ENCODE data around the gene MXRA5.
"Not testable (repeated sequence)": the region's sequence is repeated elsewhere in the genome, so short reads cannot be mapped to it uniquely, and the experiment has no call there.

MXRA5 gene

DNA sequence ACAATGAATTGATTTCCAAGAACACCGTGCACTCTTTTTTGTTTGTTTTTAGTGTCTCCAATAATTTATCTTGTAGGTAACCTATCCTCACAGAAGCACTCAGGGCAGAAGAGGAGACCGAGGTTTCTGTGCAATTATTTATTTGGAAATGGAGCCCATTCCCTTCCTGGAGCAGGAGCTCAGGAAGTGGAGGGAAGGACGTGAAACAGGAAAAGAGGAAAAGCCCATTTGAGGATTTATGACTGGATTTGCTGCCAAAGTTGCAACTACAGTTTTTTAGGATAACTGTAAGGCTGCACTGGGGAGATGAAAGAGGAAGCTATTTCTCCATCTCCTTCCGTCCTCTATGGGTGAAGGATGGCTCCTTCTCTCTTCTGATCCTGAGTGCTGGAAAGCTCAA, 31.7 kb upstream of the MXRA5 start:
- H3K4me3 ChIP-seq (ENCODE audit: low read depth, low read length), result no peak overlapping the region
- no peak for DNase-seq (ENCODE audit: low read depth)
- TF ChIP-seq, protein P1, sequence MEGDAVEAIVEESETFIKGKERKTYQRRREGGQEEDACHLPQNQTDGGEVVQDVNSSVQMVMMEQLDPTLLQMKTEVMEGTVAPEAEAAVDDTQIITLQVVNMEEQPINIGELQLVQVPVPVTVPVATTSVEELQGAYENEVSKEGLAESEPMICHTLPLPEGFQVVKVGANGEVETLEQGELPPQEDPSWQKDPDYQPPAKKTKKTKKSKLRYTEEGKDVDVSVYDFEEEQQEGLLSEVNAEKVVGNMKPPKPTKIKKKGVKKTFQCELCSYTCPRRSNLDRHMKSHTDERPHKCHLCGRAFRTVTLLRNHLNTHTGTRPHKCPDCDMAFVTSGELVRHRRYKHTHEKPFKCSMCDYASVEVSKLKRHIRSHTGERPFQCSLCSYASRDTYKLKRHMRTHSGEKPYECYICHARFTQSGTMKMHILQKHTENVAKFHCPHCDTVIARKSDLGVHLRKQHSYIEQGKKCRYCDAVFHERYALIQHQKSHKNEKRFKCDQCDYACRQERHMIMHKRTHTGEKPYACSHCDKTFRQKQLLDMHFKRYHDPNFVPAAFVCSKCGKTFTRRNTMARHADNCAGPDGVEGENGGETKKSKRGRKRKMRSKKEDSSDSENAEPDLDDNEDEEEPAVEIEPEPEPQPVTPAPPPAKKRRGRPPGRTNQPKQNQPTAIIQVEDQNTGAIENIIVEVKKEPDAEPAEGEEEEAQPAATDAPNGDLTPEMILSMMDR (conservative IDR thresholded peaks at IDR 0.05; ENCODE audit: low read depth, low read length), result no peak

DNA sequence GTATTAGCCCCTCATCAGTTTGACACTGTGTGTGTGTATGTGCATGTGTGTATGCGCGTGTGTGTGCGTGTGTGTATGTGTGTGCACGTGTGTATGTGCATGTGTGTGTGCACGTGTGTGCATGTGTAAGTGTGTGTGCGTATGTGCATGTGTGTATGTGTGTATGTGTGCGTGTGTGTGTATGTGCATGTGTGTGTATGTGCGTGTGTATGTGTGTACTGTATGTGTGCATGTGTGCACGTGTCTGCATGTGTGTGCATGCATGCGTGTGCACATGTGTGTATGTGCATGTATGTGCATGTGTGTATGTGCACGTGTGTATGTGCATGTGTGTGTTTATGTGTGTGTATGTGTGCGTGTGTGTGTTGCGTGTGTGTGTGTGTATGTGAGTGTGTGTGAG, 31.1 kb upstream of the MXRA5 start:
- H3K4me3 ChIP-seq (ENCODE audit: low read depth, low read length), result no peak overlapping the region
- no peak for DNase-seq (ENCODE audit: low read depth)
- TF ChIP-seq, protein P1 (conservative IDR thresholded peaks at IDR 0.05; ENCODE audit: low read depth, low read length), result no peak

DNA sequence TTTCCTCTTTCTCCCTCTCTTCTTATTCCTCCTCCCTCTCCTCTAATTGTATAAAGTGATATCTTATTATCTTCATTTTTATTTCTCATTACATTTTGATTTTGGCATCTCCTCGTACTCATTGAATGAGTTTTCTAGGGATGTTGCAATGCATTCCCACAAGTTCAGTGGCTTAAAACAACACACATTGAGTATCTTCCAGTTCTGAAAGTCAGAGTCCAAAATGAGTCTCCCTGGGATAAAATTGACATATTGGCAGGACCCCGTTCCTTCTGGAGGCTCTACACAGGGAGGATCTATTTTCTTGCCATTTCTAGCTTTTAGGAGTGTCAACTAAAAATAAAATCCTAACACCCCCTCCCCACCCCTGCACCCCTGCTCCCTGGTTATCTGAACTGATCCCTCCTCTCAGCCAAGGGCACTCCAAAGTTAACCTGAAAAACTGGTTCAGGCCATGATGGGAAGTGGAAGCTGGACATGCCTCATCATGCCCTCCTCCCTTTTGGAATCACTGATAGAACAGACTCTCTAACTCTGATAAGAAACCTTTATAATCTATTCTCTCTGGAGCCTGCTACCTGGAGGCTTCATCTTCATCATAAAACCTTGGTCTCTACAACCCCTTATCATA, 29.5 kb upstream of the MXRA5 start:
- H3K4me3 ChIP-seq (ENCODE audit: low read depth, low read length); DNase-seq (ENCODE audit: low read depth): not testable (repeated sequence)

DNA sequence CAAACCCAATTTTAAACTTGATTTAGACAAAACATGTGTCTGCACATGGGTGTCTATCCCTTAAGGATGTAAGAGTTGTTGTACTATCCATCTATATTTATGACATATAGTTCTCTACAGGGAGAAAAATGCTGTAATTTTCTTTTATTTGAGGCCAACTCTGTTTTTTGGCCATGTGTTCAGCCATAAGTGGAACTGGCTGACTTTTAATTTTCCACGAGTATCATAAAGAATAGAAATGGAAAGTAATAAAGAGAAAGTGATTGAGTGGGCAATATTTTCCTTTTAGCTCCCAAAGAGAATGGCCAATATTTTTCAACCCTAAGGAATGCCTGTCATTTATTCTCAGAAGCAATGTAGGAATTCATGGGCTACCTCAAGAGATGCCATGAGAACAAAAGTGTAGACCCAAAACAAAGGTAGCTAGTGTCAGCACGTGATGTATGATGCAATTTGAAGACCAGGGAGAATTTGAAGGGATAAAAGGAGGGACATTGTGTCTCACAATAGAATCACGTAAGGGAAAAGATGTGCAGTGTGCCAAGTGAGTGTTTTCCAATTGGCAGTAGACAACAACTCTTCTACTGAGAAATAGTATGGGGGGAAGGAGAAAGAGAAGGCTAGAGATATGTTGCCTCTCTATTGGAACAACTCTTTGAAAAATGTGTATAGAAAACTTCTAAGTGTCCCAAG, 27.8 kb upstream of the MXRA5 start:
- no peak overlapping the region for H3K4me3 ChIP-seq (ENCODE audit: low read depth, low read length)
- no peak for DNase-seq (ENCODE audit: low read depth)
- TF ChIP-seq, protein P1 (conservative IDR thresholded peaks at IDR 0.05; ENCODE audit: low read depth, low read length), result no peak

DNA sequence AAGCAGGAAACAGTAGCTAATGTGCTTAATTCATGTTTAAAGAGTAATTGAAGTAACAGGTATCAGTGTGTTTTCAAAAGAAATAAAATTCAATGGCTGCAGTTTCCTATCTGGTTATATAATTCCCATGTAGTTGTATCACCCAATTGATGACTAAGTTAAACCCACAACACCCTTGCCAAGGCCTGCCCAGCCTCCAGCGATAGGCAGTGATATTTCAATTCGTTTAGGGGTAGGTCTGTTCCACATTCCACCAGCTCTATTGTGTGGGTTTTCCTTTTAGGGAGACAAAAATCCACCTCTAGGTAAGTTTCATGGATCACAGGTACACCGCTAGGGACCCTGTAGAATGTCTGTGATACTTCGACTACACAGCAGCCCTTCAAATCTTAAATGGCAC, 24.7 kb upstream of the MXRA5 start:
- H3K4me3 ChIP-seq (ENCODE audit: low read depth, low read length), result no peak overlapping the region
- TF ChIP-seq, protein P1 (conservative IDR thresholded peaks at IDR 0.05; ENCODE audit: low read depth, low read length), result no peak
- DNase-seq (ENCODE audit: low read depth), result no peak

DNA sequence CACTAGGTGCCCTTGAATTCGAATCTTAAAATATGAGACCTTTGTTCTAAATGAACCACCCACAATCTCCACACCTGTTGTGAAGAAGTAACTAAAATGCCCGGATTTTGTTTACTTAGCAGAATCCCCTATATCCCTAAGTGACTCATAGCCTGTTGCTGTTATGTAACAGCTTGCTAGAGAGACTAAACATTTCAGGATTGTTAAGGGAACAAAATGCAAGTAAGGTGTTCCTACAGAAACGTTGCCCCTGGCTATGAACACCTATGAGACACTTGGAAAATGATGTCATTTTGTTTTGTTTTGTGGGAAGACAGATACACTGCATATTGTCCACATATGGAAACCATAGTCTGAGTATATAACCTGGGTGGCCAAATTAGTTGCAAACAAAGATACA, 24.2 kb upstream of the MXRA5 start:
- TF ChIP-seq, protein P1 (conservative IDR thresholded peaks at IDR 0.05; ENCODE audit: low read depth, low read length), result no peak
- no peak overlapping the region for H3K4me3 ChIP-seq (ENCODE audit: low read depth, low read length)
- DNase-seq (ENCODE audit: low read depth), result no peak

DNA sequence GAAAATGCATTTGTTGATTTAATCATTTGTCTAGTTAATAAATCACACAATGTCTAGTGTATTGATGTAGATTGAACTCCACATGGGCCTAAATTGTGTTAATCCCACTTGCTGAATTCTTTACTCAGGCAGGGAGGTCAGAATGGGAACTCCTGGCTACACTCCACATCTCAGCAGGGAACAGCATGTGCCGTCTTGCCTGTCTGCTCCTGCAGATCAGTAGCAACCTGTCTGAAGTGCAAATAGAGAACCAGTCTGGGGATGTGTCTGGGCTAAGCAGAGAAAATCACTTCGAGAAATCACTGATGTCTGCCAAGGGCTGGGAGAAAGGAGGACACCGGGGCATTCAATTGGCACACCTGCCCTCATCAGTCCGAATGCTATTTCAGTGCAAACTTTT, 16.5 kb upstream of the MXRA5 start:
- TF ChIP-seq, protein P1 (conservative IDR thresholded peaks at IDR 0.05; ENCODE audit: low read depth, low read length), result no peak
- H3K4me3 ChIP-seq (ENCODE audit: low read depth, low read length), result no peak overlapping the region
- DNase-seq (ENCODE audit: low read depth), result peak; percentile 50

All from choroid plexus epithelial cell (primary cell).